ENCODE measurements around the gene UNC5C.

UNC5C gene

DNA sequence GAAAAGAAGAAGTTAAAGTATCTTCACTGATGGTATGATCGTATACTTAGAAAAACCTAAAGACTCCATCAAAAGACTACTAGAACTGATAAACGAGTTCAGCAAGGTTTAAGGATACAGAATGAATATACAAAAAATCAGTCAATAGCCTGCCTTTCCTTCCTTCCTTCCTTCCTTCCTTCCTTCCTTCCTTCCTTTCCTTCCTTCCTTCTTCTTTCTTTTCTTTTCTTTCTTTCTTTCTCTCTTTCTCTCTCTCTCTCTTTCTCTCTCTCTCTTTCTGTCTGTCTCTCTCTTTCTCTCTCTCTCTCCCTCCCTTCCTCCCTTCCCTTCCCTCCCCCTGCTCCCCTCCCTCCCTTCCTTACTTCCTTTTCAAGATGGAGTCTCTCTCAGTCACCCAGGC is 428.3 kb downstream of the UNC5C start:
- no peak for DNase-seq (ENCODE audit: low read depth)

DNA sequence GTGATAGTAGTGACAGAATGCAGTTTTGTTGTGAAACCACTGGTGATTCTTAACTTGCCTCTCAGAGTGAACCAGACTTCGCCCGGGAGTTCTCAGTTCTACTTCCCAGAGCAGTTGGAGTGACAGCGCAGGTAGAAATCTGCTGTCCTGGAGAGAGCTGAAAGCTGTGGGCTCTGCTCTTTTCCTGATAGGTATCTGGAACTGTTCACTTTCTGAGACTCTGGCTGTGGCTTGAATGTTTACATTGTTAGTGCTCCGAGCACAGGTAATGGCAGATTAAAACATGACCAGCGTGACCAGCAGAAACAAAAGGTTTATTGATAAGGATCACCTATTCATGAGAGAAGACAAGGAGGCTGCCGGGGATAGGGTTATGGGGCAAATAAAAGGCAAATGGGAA is 430.3 kb downstream of the UNC5C start:
- DNase-seq (ENCODE audit: low read depth): no peak

DNA sequence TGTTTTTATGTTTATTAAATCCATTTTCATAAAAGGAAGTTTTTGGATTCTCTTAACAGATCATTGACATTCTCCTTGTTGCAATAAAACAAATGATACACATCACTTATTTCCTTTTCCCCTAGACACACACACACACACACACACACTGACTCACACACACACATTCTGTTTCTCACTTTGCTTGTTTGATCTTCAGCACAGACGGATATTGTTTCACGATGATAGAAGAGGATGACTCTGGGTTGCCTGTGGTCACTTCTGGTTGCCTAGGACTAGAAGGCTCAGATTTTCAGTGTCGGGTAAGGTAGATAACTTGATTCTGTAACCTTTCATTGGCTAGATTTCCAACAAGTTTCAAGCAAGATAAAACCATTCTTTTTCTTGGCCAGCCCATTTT is 434.3 kb downstream of the UNC5C start:
- no peak for DNase-seq (ENCODE audit: low read depth)

Measured in stimulated activated CD8-positive, alpha-beta memory T cell treated with anti-CD3 and anti-CD28 coated beads, Interleukin-4, amount 100 ng/mL, for 24 hours (primary cell).